ENCODE measurements around the gene AFDN.

AFDN gene

DNA sequence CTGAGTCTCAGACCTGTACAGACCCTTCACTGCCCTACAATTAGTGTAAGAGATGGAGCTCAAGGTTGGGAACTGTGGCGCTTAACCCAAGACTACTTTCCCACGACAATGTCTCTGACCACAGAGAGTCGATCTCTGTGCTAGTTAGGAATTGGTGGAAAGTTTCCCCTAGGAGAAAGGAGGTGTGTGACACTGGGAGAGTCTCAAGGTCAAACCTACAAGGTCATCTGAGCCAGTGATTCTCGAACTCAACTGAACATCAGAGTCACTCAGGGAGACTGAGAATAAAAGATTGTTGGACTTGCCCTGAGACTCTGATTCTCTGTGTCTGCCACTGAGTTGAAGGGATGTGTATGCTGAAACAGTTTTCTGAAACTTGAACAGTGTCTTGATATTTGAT is 9.7 kb upstream of the AFDN start:
- DNase-seq (ENCODE audit: low read depth in 2 of 3, low spot score in 1 of 3): no peak

DNA sequence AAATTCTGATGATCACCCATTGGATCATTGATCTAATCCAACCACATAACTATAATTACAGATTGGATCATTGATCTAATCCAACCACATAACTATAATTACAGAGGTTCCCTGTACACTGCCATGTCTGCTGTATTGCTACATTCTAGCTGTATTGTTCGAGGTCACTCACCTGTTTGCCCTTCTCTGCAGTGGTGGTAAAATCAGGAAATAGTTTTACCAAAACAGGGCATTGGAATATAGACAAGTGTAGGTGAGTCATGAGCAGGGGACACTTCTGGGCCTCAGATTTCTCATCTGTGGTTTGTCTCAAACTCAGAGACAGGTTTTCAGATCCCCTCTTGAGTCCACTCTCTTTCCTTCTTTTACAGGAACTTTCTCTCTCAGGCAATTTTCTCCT is 9.0 kb upstream of the AFDN start:
- DNase-seq (ENCODE audit: low read depth in 2 of 3, low spot score in 1 of 3): no peak

DNA sequence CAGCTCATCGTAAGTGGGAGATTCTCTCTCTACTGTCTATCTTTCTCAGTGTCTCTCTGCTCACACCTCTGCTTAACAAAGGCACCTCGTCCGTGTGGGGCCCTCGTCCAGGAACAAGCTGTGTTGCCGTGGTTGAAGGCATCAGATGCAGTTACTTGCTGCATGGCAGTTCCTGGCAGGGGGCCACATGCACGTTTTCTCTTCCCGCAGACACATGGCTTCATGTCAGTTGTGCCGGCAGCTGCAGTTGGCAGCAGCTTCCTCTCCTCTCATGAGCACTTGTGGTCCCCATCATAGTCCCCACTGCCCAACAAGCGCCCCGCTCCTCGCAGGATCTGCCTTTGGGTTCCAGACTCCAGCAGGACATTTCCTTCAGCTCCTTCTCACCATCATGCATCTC is 7.1 kb upstream of the AFDN start:
- no peak for DNase-seq (ENCODE audit: low read depth in 2 of 3, low spot score in 1 of 3)

DNA sequence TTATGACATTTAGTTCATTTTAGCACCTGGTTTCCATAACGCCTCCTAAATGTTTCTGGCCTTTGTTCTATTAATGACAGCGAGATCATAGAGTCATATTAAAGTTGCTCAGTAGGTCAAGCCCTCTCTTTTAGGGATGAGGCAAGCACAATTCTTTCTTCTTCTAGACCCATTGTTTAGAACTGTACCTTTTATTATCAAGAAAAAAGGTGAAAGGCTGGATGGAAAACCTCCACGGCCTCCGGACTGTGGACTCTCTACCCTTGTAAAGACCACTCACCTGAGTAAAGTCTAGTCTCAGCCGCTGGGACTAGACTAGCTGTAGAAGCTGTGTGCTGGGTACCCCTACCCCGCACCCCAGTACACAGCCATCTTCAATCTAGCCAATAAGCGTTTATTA is 6.0 kb upstream of the AFDN start:
- no peak for DNase-seq (ENCODE audit: low read depth in 2 of 3, low spot score in 1 of 3)

DNA sequence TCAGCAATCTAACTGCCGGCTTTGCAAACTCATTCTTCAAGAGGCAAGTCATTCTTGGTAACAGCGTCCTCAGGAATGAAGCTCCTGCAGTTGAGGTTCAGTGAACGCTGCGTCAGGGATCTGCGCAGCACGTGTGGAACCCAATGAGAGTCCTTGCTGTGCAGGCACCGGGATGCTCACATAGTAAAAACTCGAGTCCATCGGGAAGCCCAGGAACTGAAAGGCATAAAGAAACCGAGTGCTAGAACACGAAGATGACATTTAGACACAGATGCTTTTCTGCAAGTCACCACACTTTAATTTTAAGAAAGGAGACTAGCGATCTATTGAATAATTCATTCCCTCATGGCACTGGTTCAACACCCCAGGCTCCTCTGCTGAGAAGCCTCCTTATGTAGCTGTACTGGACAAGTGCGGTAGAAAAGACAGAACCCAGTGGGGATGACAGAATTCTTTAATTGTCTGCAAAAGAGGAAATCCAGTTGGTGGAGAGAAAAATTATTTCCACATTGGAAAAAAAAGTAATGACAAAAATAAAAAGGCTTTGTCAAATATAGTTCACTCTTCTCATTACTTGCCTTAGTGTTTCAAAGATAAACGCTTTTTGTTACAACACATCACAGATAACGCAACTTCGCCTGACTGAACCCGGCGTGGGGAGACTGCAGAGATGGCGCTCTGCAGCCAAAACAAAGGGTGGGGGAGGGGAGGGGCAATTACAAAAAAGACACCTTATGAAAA is 1.9 kb upstream of the AFDN start:
- no peak for DNase-seq (ENCODE audit: low read depth in 2 of 3, low spot score in 1 of 3)

DNA sequence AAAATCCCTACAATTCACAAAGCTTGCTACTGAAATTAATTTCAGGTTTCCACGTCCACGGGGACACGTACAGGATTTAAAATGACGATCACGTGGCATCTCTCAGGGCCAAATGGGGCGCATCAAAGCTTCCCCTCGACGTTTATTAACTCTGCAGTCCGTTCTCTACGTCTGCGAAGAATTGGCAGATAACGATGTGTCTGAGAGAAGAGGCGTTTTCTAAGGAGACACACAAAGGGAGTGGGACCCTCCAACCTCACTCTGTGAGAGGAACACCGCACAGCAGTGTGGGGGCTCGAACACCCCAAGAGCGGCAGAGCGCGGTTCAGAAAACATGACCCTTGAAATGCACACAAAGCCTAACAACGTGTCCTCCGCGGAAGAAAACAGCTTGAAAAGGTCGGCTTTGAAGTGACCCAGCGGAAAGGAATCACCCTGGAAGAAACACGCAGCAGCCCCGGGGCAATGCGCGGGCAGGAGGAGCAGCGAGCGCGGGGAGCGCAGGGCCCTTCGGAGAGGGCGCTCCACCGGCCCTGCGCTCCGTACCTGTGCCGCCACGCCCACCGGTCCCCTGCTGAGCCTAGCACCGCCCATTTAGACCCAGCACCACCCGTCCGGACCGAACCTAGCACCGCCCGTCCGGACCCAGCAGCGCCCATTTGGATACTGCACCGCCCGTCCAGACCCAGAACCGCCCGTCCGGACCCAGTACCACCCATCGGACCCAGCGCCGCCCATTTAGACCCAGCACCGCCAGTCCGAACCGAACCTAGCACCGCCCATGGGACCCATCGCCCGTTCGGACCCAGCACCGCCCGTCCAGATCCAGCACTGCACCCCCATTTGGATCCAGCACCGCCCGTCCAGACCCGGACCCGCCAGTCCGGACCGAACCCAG is 1.1 kb upstream of the AFDN start:
- DNase-seq (ENCODE audit: low read depth in 2 of 3, low spot score in 1 of 3): no peak

DNA sequence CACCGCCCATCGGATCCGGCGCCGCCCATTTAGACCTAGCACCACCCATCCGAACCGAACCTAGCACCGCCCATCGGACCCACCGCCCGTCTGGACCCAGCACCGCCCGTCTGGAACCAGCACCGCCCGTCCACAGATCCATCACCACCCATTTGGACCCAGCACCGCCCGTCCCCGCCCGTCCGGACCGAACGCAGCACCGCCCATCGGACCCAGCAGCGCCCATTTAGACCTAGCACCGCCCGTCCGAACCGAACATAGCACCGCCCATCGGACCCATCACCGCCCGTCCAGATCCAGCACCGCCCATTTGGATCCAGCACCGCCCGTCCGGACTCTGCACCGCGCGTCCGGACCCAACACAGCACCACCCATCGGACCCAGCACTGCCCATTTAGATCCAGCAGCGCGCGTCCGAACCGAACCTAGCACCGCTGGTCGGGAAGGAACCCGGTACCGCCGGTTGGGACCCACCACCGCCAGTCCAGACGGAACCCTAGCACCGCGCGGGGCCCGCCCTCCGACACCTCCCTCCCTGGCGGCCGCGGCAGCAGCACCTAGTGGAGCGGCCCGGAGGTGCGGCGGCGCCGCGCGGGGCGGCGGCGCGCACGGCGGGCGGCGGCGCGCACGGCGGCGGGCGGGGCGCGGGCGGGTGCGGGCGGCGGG is 348 bp upstream of the AFDN start:
- DNase-seq (ENCODE audit: low read depth in 2 of 3, low spot score in 1 of 3): peak in 2 of 3 donors; percentile 28 to 64

DNA sequence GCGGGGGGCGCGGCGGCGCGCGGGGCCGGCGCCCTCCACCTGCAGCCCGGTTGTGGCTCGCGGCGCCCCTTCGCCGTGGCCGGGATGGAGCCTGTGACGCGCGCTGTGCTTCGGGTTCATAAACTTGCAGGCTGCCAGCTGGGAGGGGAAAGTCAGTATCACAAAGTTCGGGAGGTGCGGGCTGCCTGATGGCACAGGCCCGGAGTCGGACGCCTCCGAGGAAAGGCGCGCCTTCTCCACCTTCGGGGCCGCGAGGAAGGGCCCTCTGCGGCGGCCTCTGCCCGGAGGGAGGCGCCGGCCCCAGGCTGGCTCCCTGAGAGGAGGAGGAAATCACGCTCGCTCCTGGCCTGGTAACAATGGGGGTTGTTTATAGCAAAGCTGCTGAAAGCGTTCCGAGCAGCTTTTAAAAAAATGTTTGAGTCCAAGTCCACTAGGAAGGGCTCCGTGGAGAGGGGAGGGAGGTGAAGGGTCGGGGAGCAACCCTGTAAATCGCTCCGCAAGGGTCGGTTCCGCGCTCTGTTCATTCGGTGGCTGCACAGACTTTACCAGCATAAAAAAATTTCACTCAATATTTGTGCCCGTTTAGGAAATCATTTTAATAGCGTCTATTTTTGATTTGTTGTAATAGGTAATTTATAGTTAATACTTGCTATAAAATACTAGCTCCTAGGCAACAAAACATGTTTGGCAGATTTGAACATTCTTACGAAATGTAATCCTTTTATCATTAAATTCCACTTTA is 1.0 kb downstream of the AFDN start:
- peak in 1 of 3 donors; percentile 6 for DNase-seq (ENCODE audit: low read depth in 2 of 3, low spot score in 1 of 3)

DNA sequence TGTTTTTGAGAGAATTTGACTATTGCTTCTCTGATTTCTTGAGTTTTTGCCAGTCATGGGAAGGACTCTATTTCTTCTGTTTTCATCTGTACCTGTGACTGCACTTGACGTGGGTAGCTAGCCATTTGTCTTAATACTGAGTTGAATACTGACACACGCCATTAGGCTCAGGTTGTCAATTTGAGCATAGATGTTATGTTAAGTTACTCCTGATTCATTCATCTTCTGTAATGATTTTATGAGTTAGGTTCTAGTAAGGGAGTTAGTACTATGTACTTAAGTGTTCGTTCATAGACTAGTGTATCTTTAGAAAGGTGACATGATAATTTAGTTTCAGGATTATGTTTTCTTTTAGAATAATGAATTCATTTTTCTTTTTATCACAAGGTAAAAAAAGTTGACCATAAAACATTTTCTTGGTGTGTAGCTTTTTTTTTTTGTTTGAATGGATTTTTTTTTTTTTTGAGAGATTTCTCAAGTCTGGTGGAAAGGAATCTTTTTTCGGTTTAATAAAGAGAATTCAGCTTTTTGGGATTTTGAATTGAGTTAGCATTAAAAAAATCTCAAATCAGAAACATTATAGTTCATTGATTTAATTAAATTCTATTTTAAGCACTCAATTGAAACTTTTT is 1.7 kb downstream of the AFDN start:
- no peak for DNase-seq (ENCODE audit: low read depth in 2 of 3, low spot score in 1 of 3)

DNA sequence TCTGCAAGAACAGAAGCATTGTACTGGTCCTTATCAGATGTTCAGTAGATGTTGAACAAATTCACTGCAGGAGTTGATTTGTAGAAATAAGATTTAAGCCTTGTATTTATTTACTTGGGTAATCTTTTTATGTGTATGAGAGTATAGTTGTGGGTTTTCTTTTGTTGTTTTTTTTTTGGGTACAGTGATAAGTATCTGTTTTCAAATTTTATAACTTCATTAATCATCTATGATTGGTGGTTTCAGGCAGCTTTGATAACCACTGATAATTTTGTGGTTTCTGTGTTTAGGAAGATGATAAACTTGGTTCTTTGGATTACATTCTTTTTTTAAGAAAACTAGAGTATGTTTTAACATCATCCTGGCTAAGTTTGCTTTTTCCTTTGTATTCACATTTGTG is 2.8 kb downstream of the AFDN start:
- DNase-seq (ENCODE audit: low read depth in 2 of 3, low spot score in 1 of 3): no peak

DNA sequence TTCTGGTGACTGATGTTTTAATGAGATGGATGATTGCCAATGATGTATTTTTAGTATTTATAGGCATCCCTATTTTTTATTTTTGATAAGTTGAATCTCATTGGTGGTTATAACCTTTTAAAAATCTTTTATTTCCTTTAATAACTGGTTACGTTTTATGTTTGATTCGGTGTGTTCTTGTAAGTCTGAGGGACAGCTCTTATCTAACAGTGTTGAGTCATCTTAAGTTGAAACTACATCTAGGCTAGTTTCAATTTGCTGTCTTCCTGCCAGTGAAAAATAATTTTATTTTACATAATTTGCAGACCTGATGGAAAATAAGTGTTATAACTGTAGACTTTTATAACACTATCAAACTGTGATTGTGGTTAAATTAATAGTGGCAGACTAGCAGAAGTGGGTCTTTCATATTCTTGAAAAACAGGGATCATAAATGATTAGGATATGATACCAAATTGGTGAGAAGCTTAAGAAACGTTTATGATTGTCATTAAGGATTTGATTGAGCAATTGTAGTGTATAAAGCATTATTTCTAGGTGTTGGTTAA is 4.6 kb downstream of the AFDN start:
- DNase-seq (ENCODE audit: low read depth in 2 of 3, low spot score in 1 of 3): no peak

DNA sequence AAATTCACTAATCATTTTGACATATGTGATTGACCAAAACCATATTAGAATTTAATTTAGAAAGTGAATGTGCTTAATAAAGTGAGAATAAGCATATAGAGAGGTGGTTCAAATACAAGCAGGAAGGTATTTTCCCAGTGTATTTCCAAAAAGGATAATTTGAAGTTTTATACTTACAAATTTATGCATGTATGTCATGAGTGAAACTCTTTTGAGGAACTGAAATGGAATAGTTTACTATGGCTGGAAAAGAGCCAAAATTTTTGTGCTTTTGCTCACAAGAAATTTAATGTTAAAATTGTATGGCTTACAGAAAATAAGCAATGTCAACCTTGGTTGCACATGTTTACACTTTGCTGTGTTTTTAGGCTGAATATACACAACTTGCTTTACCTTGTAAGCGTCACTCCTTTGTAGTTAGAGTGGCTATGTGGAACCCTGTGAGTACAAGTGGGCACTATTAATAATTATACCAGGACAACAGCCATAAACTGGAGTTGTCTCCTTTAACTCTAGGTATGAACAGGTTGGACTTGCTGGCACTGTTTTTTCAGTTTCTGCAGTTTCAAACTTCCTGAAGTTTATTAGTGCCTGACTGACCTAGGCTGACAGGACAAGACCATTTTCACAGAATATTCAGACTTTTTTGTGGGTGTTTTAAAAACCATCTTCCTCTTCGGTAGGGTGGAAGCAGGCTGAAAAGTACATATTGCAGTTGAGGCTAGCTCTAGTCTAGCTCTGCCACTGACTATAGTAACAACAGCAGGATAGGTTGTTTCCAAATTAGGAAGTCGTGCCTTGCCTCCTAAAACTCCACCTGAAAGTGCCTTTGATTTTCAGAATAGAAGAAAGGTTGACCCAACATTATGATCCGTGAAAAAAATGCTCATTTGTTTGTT is 6.0 kb downstream of the AFDN start:
- no peak for DNase-seq (ENCODE audit: low read depth in 2 of 3, low spot score in 1 of 3)

DNA sequence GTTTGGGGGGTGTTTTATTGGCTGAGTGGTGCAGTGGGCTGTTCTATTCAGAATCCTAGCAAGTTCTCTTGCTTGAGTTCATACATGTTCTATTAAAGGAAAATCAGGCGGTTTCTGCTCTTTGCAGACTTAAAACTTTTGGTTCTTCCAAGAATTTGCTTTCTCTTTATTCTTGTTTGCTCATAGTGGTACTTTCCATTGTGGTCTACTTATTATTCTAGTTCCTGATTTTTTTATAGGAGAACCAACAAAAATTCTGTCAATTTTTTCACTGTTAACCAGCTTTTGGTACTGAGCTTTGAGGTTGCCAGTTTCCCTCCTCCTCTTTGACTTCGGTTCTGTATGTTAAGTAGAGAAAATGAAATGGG is 6.7 kb downstream of the AFDN start:
- no peak for DNase-seq (ENCODE audit: low read depth in 2 of 3, low spot score in 1 of 3)

DNA sequence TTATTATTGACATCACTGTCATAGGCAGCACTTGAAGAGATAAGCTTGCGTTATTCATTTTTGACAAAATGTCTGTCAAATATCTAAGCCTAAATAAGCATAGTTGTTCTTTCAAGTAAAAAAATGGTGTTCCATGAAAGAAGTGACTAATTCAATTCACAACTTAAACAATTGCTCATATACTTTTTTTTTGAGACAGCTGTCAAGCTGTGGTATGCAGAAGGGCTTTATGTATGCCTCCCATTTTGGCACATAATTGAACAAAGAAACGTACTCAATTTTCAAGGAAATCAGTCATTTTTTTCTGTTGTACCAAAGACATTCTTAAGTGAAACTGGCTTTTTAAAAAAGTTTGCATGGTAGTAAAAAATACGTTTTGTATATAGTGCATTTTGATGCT is 8.5 kb downstream of the AFDN start:
- no peak for DNase-seq (ENCODE audit: low read depth in 2 of 3, low spot score in 1 of 3)

DNA sequence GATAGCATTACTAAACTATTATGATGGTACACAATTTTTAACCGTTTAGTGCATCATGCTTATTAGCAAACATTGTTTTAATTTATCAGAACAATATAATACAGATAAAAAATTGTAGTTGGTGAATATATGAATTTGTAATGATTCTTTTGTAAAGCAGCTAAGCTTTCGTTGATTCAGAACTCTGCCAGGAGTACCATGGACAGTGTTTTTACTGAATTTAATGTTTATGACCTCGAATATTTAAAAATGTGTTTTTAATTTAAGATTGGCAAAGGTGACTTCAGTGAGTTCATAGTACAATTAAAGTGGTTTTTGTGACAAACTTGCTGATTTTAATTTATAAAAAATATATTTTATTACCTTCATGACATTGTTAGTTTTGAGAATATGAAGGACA is 10.0 kb downstream of the AFDN start:
- DNase-seq (ENCODE audit: low read depth in 2 of 3, low spot score in 1 of 3): no peak

DNA sequence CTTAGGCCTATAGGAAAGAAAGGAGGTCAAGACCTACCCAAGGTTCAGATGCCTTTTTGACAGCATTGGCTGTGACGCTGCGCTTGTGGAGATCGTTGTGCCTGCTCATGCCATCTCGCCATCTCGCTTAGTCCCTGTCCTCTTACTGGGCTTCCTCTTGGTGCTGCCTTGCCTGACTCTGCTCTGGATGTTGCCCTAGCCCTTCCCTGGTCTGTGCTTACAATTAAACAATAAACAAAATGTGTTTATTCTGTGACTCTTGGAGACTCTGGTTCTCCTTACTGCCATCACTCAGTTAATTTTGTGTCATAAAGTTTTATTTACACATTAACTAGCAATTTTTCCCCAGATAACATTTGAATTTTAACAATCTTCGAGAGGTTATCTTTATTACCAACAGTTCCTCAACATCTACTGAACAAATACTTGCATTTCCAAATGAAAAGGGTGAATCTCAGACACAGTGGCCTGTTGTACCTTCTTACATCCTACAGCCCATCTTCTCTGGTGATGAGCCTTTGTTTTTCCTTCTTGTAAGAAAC is 11.6 kb downstream of the AFDN start:
- no peak for DNase-seq (ENCODE audit: low read depth in 2 of 3, low spot score in 1 of 3)

DNA sequence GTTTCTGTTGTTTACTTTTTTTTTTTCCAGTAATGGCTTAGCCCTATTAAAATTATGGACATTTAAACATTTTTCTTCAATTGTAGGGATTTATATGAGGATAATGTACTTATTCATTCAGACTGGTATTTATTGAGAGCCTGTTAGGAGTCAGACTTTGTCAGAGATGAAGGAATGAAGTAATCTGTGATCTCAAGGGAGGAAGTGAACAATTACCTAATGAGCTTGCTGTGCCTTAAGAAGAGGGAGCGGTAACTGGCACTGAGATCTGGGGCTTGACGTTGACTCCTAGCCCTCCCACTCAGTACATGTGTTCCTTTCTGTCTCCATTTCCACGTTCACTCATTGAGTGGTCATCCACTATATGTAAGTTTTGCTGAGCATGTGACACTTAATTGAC is 12.6 kb downstream of the AFDN start:
- no peak for DNase-seq (ENCODE audit: low read depth in 2 of 3, low spot score in 1 of 3)

DNA sequence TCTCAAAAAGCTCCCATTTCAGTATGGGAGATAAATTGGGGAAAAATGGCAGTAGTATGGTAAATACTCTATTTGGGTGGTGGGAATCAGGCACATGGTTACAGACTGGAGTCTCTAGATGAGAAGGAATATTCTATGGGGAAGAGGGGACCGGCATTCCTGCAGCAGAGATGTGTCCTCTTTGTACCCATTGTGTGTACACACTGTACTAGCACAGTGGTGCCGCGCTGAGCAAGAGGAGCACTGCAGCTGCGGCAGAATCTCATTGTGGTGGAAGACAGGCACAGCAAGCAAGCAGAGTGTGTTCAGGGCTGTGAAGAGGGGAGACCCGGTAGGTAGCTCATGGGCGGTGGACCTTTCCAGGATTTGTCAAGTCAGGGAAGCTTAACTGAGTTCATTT is 13.0 kb downstream of the AFDN start:
- DNase-seq (ENCODE audit: low read depth in 2 of 3, low spot score in 1 of 3): no peak

DNA sequence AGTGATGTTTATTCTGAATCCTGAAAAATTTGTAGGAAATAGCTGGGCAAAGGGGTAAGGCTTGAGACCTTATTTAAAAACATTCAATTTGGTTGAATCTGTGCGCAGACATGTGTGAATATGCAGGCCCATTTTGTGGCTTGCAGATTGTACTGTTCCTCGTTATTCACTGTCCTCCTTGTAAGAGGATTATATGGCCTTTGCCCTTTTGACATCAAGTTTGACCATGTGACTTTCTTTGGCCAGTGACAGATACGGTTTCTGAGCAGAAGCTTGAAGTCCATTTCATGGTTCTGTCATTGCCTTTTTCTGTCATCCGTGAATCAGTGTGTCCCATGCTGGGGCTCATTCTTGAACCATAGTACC is 13.4 kb downstream of the AFDN start:
- DNase-seq (ENCODE audit: low read depth in 2 of 3, low spot score in 1 of 3): no peak

Measured in stimulated activated CD4-positive, alpha-beta T cell treated with anti-CD3 and anti-CD28 coated beads, Interleukin-12 subunit alpha, Interleukin-12 subunit beta, amount 100 ng/mL, for 48 hours (primary cell).